ENCODE data around the gene OCA2. TPM values are rescaled to one million over a fixed set of nuclear protein-coding genes. Genes with fewer than 3 reads are reported as not detected.

OCA2 gene
- total and polyA plus RNA-seq, 2 of the 13 experiments (the other 11 are each of a cell fraction or from before 2014, with no cell fraction given): 0.02 to 0.05 TPM

DNA sequence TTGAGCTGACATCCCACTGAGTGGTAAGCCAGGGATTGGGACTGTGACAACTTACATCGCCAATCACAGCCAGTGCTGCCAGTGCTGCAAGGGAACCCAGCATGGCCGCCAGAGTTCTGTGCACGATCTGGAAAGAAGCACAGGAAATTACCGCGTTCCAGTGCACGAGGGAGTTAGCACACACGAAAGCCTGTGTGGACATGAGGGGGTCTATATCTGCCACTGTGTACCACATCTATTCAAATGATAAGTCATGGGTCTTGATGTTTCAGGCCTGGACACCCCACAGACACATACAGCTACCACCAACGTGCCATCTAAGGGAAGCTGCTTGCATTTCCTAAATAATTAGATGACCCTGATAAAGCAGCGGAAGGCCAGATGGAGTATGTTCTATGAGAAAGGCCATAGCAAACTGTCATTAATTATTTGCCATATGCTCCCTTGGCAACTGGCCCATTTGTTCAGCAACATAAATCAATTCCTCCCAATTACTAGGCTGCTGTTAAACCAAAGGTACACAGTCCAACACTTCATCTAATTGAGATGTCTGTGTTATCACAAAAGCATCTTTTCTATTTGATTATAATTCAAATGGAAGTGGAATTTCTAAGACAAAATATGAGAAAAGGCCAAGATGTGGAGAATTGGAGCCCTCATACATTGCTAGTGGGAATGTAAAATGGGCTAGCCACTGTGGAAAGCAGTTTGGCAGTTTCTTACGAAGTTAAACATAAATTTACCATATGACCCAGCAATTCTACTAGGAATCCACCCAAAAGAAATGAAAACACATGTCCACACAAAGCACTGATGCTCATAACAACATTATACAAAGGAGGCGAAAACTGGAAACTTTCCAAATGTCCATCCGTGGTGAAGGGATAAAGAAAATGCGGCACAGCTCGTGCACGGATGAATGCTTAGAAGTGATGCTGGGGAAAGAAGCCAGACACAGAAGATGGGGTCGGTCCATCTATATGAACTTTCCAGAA is 108.3 kb downstream of the OCA2 start:
- POLR2A ChIA-PET: no interaction called here
- Histone ChIP-seq H3K36me3 (replicated peaks in 1 of 2; ENCODE audit: control insufficient read depth in 1 of 2, insufficient read depth in 2 of 2, low read length in 2 of 2) (no peaks in the 10 kb centered on the region), H3K4me3 (replicated peaks in 1 of 3; ENCODE audit: insufficient read depth in 1 of 3, low read depth in 2 of 3, low read length in 3 of 3) (no peak overlapping the region), H3K27me3 (ENCODE audit: control insufficient read depth in 1 of 2, insufficient read depth in 2 of 2, low read length in 2 of 2) (peaks cover 1 to 13% of the 10 kb centered on the region in 2 experiments; a peak in 3 of 5 replicates), H3K4me1 (ENCODE audit: insufficient read depth, low read length) (no peaks in the 10 kb centered on the region), H3K9me3 (ENCODE audit: low read length) (no peaks in the 10 kb centered on the region), H4K20me1 (ENCODE audit: insufficient read depth, low read length) (no peaks in the 10 kb centered on the region), H3K79me2 (ENCODE audit: insufficient read depth, low read length) (no peaks in the 10 kb centered on the region), H3K4me2 (ENCODE audit: low read depth, low read length) (no peak overlapping the region), H3K9ac (ENCODE audit: insufficient read depth, low read depth, low read length) (no peak overlapping the region), H3K27ac (ENCODE audit: extremely low read length, insufficient read depth, low read length) (no peak overlapping the region), H2AFZ (ENCODE audit: low read length) (no peak overlapping the region)
- DNase-seq (ENCODE audit: low spot score) (no peak), FAIRE-seq (no peak), ATAC-seq (no peak)
- TF ChIP-seq, protein P1, sequence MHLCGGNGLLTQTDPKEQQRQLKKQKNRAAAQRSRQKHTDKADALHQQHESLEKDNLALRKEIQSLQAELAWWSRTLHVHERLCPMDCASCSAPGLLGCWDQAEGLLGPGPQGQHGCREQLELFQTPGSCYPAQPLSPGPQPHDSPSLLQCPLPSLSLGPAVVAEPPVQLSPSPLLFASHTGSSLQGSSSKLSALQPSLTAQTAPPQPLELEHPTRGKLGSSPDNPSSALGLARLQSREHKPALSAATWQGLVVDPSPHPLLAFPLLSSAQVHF (CRISPR knock-in tag; IDR thresholded peaks at IDR 0.05): no peak
- TF ChIP-seq RBM22 (optimal IDR thresholded peaks at IDR 0.05; ENCODE audit: low read length) (no peak), CBX5 (CRISPR knock-in tag; IDR thresholded peaks at IDR 0.05; ENCODE audit: borderline replicate concordance) (no peak), PRMT3 (CRISPR knock-in tag; IDR thresholded peaks at IDR 0.05; ENCODE audit: borderline replicate concordance, low read depth) (no peak), ZNF577 (CRISPR knock-in tag; IDR thresholded peaks at IDR 0.05; ENCODE audit: borderline replicate concordance, low read depth) (no peak), ZNF160 (CRISPR knock-in tag; IDR thresholded peaks at IDR 0.05) (no peak), MLLT10 (CRISPR knock-in tag; IDR thresholded peaks at IDR 0.05) (no peak), IKZF4 (CRISPR knock-in tag; IDR thresholded peaks at IDR 0.05; ENCODE audit: borderline replicate concordance, low read depth, not compliant biosample characterization) (no peak), HNRNPLL (IDR thresholded peaks at IDR 0.05; ENCODE audit: low read depth, low read length, poor library complexity, severe bottlenecking) (no peak)
- TF ChIP-seq, protein P2, sequence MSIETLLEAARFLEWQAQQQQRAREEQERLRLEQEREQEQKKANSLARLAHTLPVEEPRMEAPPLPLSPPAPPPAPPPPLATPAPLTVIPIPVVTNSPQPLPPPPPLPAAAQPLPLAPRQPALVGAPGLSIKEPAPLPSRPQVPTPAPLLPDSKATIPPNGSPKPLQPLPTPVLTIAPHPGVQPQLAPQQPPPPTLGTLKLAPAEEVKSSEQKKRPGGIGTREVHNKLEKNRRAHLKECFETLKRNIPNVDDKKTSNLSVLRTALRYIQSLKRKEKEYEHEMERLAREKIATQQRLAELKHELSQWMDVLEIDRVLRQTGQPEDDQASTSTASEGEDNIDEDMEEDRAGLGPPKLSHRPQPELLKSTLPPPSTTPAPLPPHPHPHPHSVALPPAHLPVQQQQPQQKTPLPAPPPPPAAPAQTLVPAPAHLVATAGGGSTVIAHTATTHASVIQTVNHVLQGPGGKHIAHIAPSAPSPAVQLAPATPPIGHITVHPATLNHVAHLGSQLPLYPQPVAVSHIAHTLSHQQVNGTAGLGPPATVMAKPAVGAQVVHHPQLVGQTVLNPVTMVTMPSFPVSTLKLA (IDR thresholded peaks at IDR 0.05): no peak
- TF ChIP-seq, protein P3, sequence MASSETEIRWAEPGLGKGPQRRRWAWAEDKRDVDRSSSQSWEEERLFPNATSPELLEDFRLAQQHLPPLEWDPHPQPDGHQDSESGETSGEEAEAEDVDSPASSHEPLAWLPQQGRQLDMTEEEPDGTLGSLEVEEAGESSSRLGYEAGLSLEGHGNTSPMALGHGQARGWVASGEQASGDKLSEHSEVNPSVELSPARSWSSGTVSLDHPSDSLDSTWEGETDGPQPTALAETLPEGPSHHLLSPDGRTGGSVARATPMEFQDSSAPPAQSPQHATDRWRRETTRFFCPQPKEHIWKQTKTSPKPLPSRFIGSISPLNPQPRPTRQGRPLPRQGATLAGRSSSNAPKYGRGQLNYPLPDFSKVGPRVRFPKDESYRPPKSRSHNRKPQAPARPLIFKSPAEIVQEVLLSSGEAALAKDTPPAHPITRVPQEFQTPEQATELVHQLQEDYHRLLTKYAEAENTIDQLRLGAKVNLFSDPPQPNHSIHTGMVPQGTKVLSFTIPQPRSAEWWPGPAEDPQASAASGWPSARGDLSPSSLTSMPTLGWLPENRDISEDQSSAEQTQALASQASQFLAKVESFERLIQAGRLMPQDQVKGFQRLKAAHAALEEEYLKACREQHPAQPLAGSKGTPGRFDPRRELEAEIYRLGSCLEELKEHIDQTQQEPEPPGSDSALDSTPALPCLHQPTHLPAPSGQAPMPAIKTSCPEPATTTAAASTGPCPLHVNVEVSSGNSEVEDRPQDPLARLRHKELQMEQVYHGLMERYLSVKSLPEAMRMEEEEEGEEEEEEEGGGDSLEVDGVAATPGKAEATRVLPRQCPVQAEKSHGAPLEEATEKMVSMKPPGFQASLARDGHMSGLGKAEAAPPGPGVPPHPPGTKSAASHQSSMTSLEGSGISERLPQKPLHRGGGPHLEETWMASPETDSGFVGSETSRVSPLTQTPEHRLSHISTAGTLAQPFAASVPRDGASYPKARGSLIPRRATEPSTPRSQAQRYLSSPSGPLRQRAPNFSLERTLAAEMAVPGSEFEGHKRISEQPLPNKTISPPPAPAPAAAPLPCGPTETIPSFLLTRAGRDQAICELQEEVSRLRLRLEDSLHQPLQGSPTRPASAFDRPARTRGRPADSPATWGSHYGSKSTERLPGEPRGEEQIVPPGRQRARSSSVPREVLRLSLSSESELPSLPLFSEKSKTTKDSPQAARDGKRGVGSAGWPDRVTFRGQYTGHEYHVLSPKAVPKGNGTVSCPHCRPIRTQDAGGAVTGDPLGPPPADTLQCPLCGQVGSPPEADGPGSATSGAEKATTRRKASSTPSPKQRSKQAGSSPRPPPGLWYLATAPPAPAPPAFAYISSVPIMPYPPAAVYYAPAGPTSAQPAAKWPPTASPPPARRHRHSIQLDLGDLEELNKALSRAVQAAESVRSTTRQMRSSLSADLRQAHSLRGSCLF (CRISPR knock-in tag; IDR thresholded peaks at IDR 0.05; ENCODE audit: borderline replicate concordance): no peak
- intact Hi-C loops (cut with micrococcal nuclease; ENCODE audit: unreplicated experiment): no loop called here
- BruUV-seq (replicated peaks): no TSS peak
- CTCF ChIA-PET (ENCODE audit: low intra/inter-chr PET ratio, low total read pairs): no interaction called here
- WGBS (ENCODE audit: low lambda C conversion rate): 27% methylated on average over 15 of the region's 16 CpGs
- in situ Hi-C loops (cut with HindIII; ENCODE audit: extremely low pct_ligation_motif_present, low pct_unique_long_range_greater_than_20kb): no loop called here

All from HepG2 (cell line).